Upper lobe of right lung (tissue), 1 donor: ENCODE measurements around the gene NAGPA. TPM values are rescaled to one million over a fixed set of nuclear protein-coding genes. Genes with fewer than 3 reads are reported as not detected.

Experiments used
- ATAC-seq: fragments of 200-7000 bp; cut with Tn5 transposase; one replicate; pipeline ENCODE4 v1.9.1; 2020; ENCODE audit warnings: mild to moderate bottlenecking, moderate library complexity
- DNase-seq: peaks from one replicate; pipeline ENCODE4 v3.0.0-alpha.2; 2020
- H3K27ac ChIP-seq: fragments of 200-600 bp; one replicate; pipeline ENCODE4 v1.8.0; 2022
- H3K27me3 ChIP-seq: fragments of 200-600 bp; one replicate; pipeline ENCODE4 v1.8.0; 2022; ENCODE audit warnings: mild to moderate bottlenecking
- H3K36me3 ChIP-seq: fragments of 200-600 bp; one replicate; pipeline ENCODE4 v1.8.0; 2022
- H3K4me1 ChIP-seq: fragments of 200-600 bp; one replicate; pipeline ENCODE4 v1.8.0; 2022
- H3K4me3 ChIP-seq: fragments of 200-600 bp; one replicate; pipeline ENCODE4 v1.8.0; 2022; ENCODE audit warnings: mild to moderate bottlenecking
- H3K9me3 ChIP-seq: fragments of 200-600 bp; one replicate; pipeline ENCODE4 v1.8.0; 2022
- intact Hi-C: fragments of 100-400 bp; cut with DNase I; formaldehyde crosslinking; loops from one replicate; pipeline ENCODE4 v1.11.0; 2022
- total RNA-seq: library from RNA; stranded (reverse); fragmentation: NEBNext Ultra II Directional; extraction: Animal tissue kit (Norgen Biotek cat#: 25700); gene quantifications from one replicate; pipeline ENCODE4 v1.2.1, GENCODE V29; 2021
- TF ChIP-seq, protein P1 (sequence below): fragments of 200-600 bp; IDR thresholded peaks from one replicate; pipeline ENCODE4 v1.8.0; 2022; ENCODE audit warnings: antibody characterized with exemption
- donor health status: DM: no; HTN: yes; CAD: no; lungs with severe emphysema.

Gene NAGPA
- total RNA-seq, 1 donor from 2014 or later, result 16.7 TPM

DNA sequence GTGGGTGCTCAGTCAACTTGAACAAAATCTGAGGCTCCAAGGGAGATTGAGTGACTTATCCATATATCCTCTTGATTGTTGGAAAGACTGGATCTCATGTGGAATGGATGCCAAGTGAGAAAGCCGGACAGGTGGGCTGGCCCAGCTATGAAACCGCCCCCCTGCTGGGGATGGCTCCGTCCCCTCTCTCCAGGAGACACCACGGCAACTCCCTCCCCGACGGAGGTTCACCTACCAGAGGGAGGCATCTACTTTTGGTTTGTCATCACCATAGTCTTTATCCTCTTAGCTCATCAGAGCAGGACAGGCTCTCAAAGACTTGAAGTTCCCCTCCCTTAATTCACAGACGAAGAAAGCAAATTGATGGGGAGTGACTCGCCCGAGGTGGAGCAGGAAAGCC, 36.1 kb upstream of the NAGPA start:
- no peak overlapping the region for H3K27ac ChIP-seq
- peaks cover 14% of the 10 kb centered on the region for H3K4me1 ChIP-seq
- TF ChIP-seq, protein P1, sequence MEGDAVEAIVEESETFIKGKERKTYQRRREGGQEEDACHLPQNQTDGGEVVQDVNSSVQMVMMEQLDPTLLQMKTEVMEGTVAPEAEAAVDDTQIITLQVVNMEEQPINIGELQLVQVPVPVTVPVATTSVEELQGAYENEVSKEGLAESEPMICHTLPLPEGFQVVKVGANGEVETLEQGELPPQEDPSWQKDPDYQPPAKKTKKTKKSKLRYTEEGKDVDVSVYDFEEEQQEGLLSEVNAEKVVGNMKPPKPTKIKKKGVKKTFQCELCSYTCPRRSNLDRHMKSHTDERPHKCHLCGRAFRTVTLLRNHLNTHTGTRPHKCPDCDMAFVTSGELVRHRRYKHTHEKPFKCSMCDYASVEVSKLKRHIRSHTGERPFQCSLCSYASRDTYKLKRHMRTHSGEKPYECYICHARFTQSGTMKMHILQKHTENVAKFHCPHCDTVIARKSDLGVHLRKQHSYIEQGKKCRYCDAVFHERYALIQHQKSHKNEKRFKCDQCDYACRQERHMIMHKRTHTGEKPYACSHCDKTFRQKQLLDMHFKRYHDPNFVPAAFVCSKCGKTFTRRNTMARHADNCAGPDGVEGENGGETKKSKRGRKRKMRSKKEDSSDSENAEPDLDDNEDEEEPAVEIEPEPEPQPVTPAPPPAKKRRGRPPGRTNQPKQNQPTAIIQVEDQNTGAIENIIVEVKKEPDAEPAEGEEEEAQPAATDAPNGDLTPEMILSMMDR, result no peak
- ATAC-seq, result no peak
- H3K4me3 ChIP-seq, result no peak overlapping the region
- peaks cover 4% of the 10 kb centered on the region for H3K36me3 ChIP-seq
- H3K9me3 ChIP-seq, result no peaks in the 10 kb centered on the region
- DNase-seq, result no peak
- intact Hi-C loops, result no loop called here
- no peaks in the 10 kb centered on the region for H3K27me3 ChIP-seq

DNA sequence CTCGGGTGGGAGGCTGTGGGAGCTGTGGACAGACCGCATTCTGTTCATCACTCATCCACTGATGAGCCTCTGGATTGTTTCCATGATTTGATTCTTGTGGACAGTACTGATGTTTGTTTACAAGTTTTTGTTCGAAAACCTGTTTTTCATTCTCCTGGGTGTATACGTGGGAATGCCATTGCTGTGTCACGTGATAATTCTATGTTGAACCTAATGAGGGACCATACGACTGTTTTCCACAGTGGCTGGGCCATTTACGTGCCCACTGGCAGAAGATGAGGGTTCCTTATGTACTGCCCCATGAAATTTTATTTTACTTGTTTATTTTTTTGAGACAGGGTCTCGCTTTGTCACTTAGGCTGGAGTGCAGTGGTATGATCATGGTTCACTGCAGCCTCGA, 35.3 kb upstream of the NAGPA start:
- intact Hi-C loops, result no loop called here
- TF ChIP-seq, protein P1, result no peak
- Histone ChIP-seq H3K9me3 (no peaks in the 10 kb centered on the region), H3K4me3 (no peak overlapping the region), H3K27me3 (no peaks in the 10 kb centered on the region), H3K27ac (no peak overlapping the region), H3K36me3 (peaks cover 2% of the 10 kb centered on the region), H3K4me1 (peaks cover 14% of the 10 kb centered on the region)
- ATAC-seq (no peak), DNase-seq (no peak)

DNA sequence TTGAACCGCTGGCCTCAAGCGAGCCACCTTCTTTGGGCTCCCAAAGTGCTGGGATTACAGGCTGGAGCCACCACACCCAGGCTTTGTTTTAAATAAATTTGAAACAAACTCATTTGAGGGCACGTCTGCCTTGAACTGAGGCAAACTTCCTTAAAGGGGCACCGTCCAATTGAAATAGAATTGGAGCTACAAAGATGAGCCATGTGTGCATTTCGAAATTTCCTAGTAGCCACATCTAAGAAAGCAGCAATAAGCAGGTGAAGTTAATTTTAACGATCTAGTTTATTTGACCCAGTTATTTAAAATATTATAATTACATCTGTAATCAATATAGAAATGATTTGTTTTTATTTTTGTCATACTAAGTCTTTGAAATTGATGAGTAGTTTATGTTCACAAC, 32.8 kb upstream of the NAGPA start:
- peaks cover 9% of the 10 kb centered on the region for H3K36me3 ChIP-seq
- no peak overlapping the region for H3K4me3 ChIP-seq
- TF ChIP-seq, protein P1, result no peak
- DNase-seq (no peak), ATAC-seq (no peak)
- H3K9me3 ChIP-seq, result no peaks in the 10 kb centered on the region
- intact Hi-C loops, result no loop called here
- peaks cover 7% of the 10 kb centered on the region for H3K4me1 ChIP-seq
- no peaks in the 10 kb centered on the region for H3K27me3 ChIP-seq
- H3K27ac ChIP-seq, result no peak overlapping the region

DNA sequence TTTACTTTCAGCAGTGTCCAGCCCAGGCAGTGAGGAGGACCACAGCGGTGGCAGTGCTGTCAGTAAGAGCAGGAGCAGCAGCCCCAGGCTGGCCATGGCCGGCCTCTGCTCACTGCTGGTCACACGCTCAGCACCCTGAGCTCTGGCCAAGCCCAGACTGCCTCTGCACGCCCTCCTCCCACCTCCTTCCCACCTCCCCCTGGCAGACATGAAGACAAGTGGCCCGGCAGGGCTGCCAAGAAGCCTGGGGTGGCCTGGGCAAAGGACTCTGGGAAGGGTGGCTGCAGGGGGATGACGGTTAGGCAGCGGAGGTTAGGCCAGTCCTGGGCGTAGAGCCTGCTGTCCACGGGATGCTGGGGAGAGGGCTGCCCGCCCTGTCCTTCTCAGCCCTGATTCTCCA, 32.1 kb upstream of the NAGPA start, which contains the start of gene C16orf89:
Gene C16orf89 (minus strand): TSS at position 144 of the 400 bp plus-strand sequence. CDS start 48 bp downstream, at position 96.
- TF ChIP-seq, protein P1, result no peak
- Histone ChIP-seq H3K4me3 (peak within 1 kb of the TSS; percentile 46), H3K27me3 (no peaks in the 10 kb centered on the region), H3K4me1 (no peaks in the 10 kb centered on the region), H3K9me3 (no peaks in the 10 kb centered on the region), H3K27ac (peak within 1 kb of the TSS; percentile 83), H3K36me3 (peaks cover 9% of the 10 kb centered on the region)
- intact Hi-C loops, result no loop called here
- ATAC-seq, result peak; percentile 87
- peak; percentile 90 for DNase-seq

DNA sequence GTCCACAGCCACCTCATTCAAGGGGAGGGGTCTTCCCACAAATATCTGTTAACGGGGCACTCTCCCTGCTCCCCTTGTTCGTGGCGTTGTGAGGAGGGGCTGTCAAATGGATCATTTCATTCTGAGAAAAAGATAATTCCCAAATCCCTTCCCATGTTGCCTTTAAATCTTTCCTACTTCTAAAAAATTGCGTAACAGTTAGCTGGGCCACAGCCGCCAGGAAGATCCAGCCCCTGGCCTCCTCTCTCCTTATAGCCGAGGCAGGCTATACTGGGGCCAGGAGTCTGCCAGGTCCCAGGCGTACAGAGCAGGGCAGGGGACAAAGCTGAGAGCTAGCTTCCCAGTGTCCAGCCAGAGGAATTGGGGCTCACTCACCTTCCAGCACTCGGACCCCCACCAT, 31.6 kb upstream of the NAGPA start:
- ATAC-seq (peak; percentile 55), DNase-seq (peak; percentile 69)
- H3K4me3 ChIP-seq, result peak overlapping the region; percentile 46
- TF ChIP-seq, protein P1, result no peak
- H3K36me3 ChIP-seq, result peaks cover 9% of the 10 kb centered on the region
- intact Hi-C loops, result no loop called here
- no peaks in the 10 kb centered on the region for H3K4me1 ChIP-seq
- no peaks in the 10 kb centered on the region for H3K27me3 ChIP-seq
- peak overlapping the region; percentile 83 for H3K27ac ChIP-seq
- no peaks in the 10 kb centered on the region for H3K9me3 ChIP-seq

DNA sequence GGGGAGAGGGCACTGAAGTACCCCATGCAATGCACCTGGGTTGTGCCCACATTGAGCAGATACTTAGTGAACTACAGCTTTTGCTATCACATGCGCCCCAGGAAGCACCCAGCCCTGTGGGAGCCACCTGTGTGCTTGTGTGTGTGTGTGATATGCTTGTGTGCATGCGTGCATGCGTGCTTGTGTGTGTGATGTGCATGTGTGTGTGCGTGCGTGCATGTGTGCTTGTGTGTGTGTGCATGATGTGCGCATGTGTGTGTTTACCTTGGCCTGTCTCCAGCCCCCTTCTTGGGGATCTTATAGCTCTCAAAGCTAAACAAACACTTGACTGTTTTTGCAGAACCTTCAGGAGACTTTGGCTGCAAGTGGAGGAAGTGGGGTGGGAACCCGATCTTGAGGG, 31.2 kb upstream of the NAGPA start:
- Histone ChIP-seq H3K4me3 (peak overlapping the region; percentile 46), H3K4me1 (no peaks in the 10 kb centered on the region), H3K9me3 (no peaks in the 10 kb centered on the region), H3K36me3 (peaks cover 9% of the 10 kb centered on the region), H3K27ac (peak overlapping the region; percentile 83), H3K27me3 (no peaks in the 10 kb centered on the region)
- ATAC-seq, result peak; percentile 66
- intact Hi-C loops, result no loop called here
- DNase-seq, result peak; percentile 85
- TF ChIP-seq, protein P1, result no peak
